BE2C (cell line): ENCODE data around the gene ATP1A1. TPM values are rescaled to one million over a fixed set of nuclear protein-coding genes. Genes with fewer than 3 reads are reported as not detected.

Experiments
- DNase-seq: peaks from one replicate; pipeline ENCODE4 v3.0.0-alpha.2; 2020
- H3K27me3 ChIP-seq: fragments of 250-450 bp; sonication (Bioruptor Pico); 2 replicates; pipeline ENCODE4 v1.5.1; 2020; ENCODE audit warnings: mild to moderate bottlenecking
- H3K36me3 ChIP-seq: fragments of 250-450 bp; sonication (Bioruptor Pico); 2 replicates; pipeline ENCODE4 v1.5.1; 2020; ENCODE audit warnings: mild to moderate bottlenecking
- H3K4me1 ChIP-seq: fragments of 250-450 bp; sonication (Bioruptor Pico); 2 replicates; pipeline ENCODE4 v1.5.1; 2020
- H3K4me3 ChIP-seq: 2 replicates; pipeline ENCODE4 v1.5.1; 2011; ENCODE audit warnings: low read depth, low read length
- H3K9me3 ChIP-seq: fragments of 250-450 bp; sonication (Bioruptor Pico); 2 replicates; pipeline ENCODE4 v1.5.1; 2020
- CTCF ChIP-seq: IDR thresholded peaks from 2 replicates; pipeline ENCODE4 v1.5.1; 2012; ENCODE audit warnings: mild to moderate bottlenecking, low read depth, low read length
- polyA plus RNA-seq: library from polyadenylated mRNA; unstranded; fragments of >200 nt; gene quantifications from one replicate; pipeline ENCODE4 v1.2.1, GENCODE V29; 2012; ENCODE audit warnings: low read depth, missing spikeins; ENCODE audit not compliant: insufficient read length, insufficient read depth

ATP1A1 gene
- polyA plus RNA-seq, result 285 TPM

GRCh38 chr1:116372651-116373430 lies at the start of gene ATP1A1:
ATP1A1 (plus strand) TSS chr1:116373244; CDS start chr1:116373512, 268 bp downstream.
- TF ChIP-seq CTCF, result 0 out of 2 replicates have a peak, but pooled peaks have one; percentile 2
- no peaks in the 10 kb centered on the region for H3K9me3 ChIP-seq
- peaks cover 5% of the 10 kb centered on the region; the same call in 1 of the 2 replicates for H3K36me3 ChIP-seq
- peak; percentile 97 for DNase-seq
- H3K27me3 ChIP-seq, result no peaks in the 10 kb centered on the region
- peak within 1 kb of the TSS; percentile 91 for H3K4me3 ChIP-seq
- no peaks in the 10 kb centered on the region; the same call in 1 of the 2 replicates for H3K4me1 ChIP-seq

- no peaks in the 10 kb centered on the region for H3K36me3 ChIP-seq
- no peak for TF ChIP-seq CTCF
- no peak overlapping the region for H3K4me3 ChIP-seq
- no peaks in the 10 kb centered on the region for H3K4me1 ChIP-seq
- no peak for DNase-seq
- H3K9me3 ChIP-seq, result no peaks in the 10 kb centered on the region
- no peaks in the 10 kb centered on the region for H3K27me3 ChIP-seq
Measured at GRCh38 chr1:116323491-116323890, 49.6 kb upstream of the ATP1A1 start.

GRCh38 chr1:116324411-116324810 lies 48.6 kb upstream of the ATP1A1 start:
- Histone ChIP-seq H3K9me3 (no peaks in the 10 kb centered on the region), H3K36me3 (no peaks in the 10 kb centered on the region), H3K4me1 (no peaks in the 10 kb centered on the region), H3K4me3 (no peak overlapping the region), H3K27me3 (no peaks in the 10 kb centered on the region)
- DNase-seq, result no peak
- no peak for TF ChIP-seq CTCF

GRCh38 chr1:116325104-116325503 lies 47.9 kb upstream of the ATP1A1 start:
- TF ChIP-seq CTCF, result no peak
- Histone ChIP-seq H3K36me3 (no peaks in the 10 kb centered on the region), H3K4me1 (no peaks in the 10 kb centered on the region), H3K27me3 (no peaks in the 10 kb centered on the region), H3K4me3 (no peak overlapping the region), H3K9me3 (no peaks in the 10 kb centered on the region)
- no peak for DNase-seq

GRCh38 chr1:116325922-116326321 lies 47.1 kb upstream of the ATP1A1 start:
- H3K4me3 ChIP-seq, result no peak overlapping the region
- H3K36me3 ChIP-seq, result no peaks in the 10 kb centered on the region
- no peaks in the 10 kb centered on the region for H3K27me3 ChIP-seq
- no peak for DNase-seq
- H3K9me3 ChIP-seq, result no peaks in the 10 kb centered on the region
- H3K4me1 ChIP-seq, result no peaks in the 10 kb centered on the region
- TF ChIP-seq CTCF, result no peak

GRCh38 chr1:116326486-116326885 lies 46.6 kb upstream of the ATP1A1 start:
- TF ChIP-seq CTCF, result no peak
- no peaks in the 10 kb centered on the region for H3K27me3 ChIP-seq
- DNase-seq, result no peak
- no peak overlapping the region for H3K4me3 ChIP-seq
- H3K9me3 ChIP-seq, result no peaks in the 10 kb centered on the region
- H3K4me1 ChIP-seq, result no peaks in the 10 kb centered on the region
- H3K36me3 ChIP-seq, result no peaks in the 10 kb centered on the region
